MM.1S (cell line): ENCODE results near the gene CD7.
"Not testable (repeated sequence)": the region's sequence is repeated elsewhere in the genome, so short reads cannot be mapped to it uniquely, and the experiment has no call there.

ENCODE experiments used
- DNase-seq: peaks from one replicate; pipeline ENCODE4 v3.0.0-alpha.2; 2015
- H2AFZ ChIP-seq: fragments of 300-600 bp; sonication (generic); 2 replicates; pipeline ENCODE4 v1.6.0; 2016; ENCODE audit warnings: antibody characterized with exemption, low read length
- H3F3A ChIP-seq: fragments of 300-600 bp; sonication (generic); 2 replicates; pipeline ENCODE4 v1.6.1; 2016; ENCODE audit warnings: mild to moderate bottlenecking, antibody characterized with exemption, low read length, moderate library complexity, mixed read lengths; ENCODE audit not compliant: insufficient read depth
- H3K27ac ChIP-seq: fragments of 300-600 bp; sonication (generic); 2 replicates; pipeline ENCODE4 v1.5.1; 2016; ENCODE audit warnings: mild to moderate bottlenecking, low read length
- H3K27me3 ChIP-seq: fragments of 300-600 bp; sonication (generic); replicated peaks from 2 replicates; pipeline ENCODE4 v1.6.0; 2016; ENCODE audit warnings: low read length; ENCODE audit not compliant: insufficient read depth
- H3K36me3 ChIP-seq: fragments of 300-600 bp; sonication (generic); replicated peaks from 2 replicates; pipeline ENCODE4 v1.6.1; 2016; ENCODE audit warnings: mild to moderate bottlenecking, low read length, mixed read lengths; ENCODE audit not compliant: insufficient read depth
- H3K4me1 ChIP-seq: fragments of 300-600 bp; sonication (generic); 2 replicates; pipeline ENCODE4 v1.6.1; 2016; ENCODE audit warnings: low read length, mixed read lengths
- H3K4me2 ChIP-seq: fragments of 300-600 bp; sonication (generic); 2 replicates; pipeline ENCODE4 v1.6.0; 2016; ENCODE audit warnings: low read depth, low read length
- H3K4me3 ChIP-seq: fragments of 300-600 bp; sonication (generic); 2 replicates; pipeline ENCODE4 v1.5.1; 2016; ENCODE audit warnings: low read length, mixed read lengths
- H3K79me2 ChIP-seq: fragments of 300-600 bp; sonication (generic); 2 replicates; pipeline ENCODE4 v1.6.1; 2016; ENCODE audit warnings: mixed run types, low read length, mixed read lengths
- H3K9ac ChIP-seq: fragments of 300-600 bp; sonication (generic); 2 replicates; pipeline ENCODE4 v1.6.1; 2016; ENCODE audit warnings: low read length, mixed read lengths
- H3K9me2 ChIP-seq: fragments of 300-600 bp; sonication (generic); replicated peaks from 2 replicates; pipeline ENCODE4 v1.6.1; 2016; ENCODE audit warnings: mild to moderate bottlenecking, low read length, mixed read lengths; ENCODE audit not compliant: insufficient read depth
- H3K9me3 ChIP-seq: fragments of 300-600 bp; sonication (generic); replicated peaks from 2 replicates; pipeline ENCODE4 v1.6.1; 2016; ENCODE audit warnings: mild to moderate bottlenecking, low read length, mixed read lengths; ENCODE audit not compliant: insufficient read depth
- H4K20me1 ChIP-seq: fragments of 300-600 bp; sonication (generic); 2 replicates; pipeline ENCODE4 v1.6.1; 2016; ENCODE audit warnings: mild to moderate bottlenecking, low read length, moderate library complexity, mixed read lengths; ENCODE audit not compliant: insufficient read depth
- EZH2 ChIP-seq: fragments of 300-600 bp; sonication (generic); optimal IDR thresholded peaks from 2 replicates; pipeline ENCODE3; 2017; ENCODE audit warnings: low read depth, mild to moderate bottlenecking, antibody characterized with exemption, low read length, mixed read lengths
- EZH2phosphoT487 ChIP-seq: fragments of 300-600 bp; sonication (generic); IDR thresholded peaks from 2 replicates; pipeline ENCODE4 v1.6.1; 2018; ENCODE audit warnings: antibody characterized with exemption, low read length
- TF ChIP-seq, protein P1 (sequence below): fragments of 300-600 bp; sonication (generic); IDR thresholded peaks from 2 replicates; pipeline ENCODE4 v1.5.1; 2016; ENCODE audit warnings: antibody characterized with exemption, low read length, mixed read lengths

The CD7 gene

DNA sequence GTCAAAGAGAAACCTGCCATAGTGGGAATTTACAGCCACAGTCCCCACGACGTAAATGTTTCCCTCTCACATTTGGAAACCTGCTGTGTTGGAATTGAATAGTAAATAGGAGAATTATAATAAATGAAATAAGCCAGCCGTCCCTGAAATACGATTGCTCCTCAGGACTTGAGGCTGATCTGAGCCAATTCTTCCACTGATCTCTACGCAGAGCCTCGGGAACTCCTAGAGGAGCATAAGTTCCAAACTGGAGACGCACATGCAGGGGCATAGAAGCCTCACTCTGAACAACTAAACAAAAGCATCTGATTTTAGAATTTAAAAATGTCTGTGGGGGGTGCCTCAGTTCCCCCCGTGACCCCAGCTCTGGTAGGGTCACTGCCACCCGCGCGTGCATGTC is 31.5 kb upstream of the CD7 start:
- TF ChIP-seq EZH2 (no peak), EZH2phosphoT487 (no peak)
- TF ChIP-seq, protein P1, sequence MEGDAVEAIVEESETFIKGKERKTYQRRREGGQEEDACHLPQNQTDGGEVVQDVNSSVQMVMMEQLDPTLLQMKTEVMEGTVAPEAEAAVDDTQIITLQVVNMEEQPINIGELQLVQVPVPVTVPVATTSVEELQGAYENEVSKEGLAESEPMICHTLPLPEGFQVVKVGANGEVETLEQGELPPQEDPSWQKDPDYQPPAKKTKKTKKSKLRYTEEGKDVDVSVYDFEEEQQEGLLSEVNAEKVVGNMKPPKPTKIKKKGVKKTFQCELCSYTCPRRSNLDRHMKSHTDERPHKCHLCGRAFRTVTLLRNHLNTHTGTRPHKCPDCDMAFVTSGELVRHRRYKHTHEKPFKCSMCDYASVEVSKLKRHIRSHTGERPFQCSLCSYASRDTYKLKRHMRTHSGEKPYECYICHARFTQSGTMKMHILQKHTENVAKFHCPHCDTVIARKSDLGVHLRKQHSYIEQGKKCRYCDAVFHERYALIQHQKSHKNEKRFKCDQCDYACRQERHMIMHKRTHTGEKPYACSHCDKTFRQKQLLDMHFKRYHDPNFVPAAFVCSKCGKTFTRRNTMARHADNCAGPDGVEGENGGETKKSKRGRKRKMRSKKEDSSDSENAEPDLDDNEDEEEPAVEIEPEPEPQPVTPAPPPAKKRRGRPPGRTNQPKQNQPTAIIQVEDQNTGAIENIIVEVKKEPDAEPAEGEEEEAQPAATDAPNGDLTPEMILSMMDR: no peak
- Histone ChIP-seq H3K4me1 (peaks cover 26% of the 10 kb centered on the region), H3K4me2 (no peak overlapping the region), H3K9me2 (no peaks in the 10 kb centered on the region), H3K27me3 (no peaks in the 10 kb centered on the region), H4K20me1 (no peaks in the 10 kb centered on the region), H3K4me3 (no peak overlapping the region), H2AFZ (no peak overlapping the region), H3F3A (peaks cover 24% of the 10 kb centered on the region), H3K9me3 (no peaks in the 10 kb centered on the region), H3K27ac (no peak overlapping the region), H3K36me3 (no peaks in the 10 kb centered on the region), H3K9ac (no peak overlapping the region), H3K79me2 (no peaks in the 10 kb centered on the region)
- no peak for DNase-seq

DNA sequence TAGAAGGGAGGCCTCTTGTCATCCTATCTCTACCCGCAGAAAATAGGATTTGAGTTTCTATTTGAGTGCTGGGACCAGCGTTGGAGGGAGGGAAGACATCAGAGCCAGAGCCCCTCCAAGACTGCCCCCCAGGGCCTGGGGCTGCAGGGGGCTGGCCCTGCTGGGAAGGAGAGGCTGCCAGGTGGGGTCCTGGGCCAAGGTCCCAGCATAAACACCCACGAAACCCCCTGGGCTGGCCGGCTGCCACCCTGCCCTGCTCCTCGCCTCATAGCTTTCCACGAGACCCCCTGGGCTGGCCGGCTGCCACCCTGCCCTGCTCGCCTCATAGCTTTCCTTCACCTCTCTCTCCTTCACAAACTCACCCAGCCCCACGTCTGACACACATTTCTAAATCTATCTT is 31.0 kb upstream of the CD7 start:
- no peak overlapping the region for H3K27ac ChIP-seq
- H4K20me1 ChIP-seq: no peaks in the 10 kb centered on the region
- H3F3A ChIP-seq: peaks cover 24% of the 10 kb centered on the region
- no peak for DNase-seq
- H3K36me3 ChIP-seq: no peaks in the 10 kb centered on the region
- H3K9me2 ChIP-seq: no peaks in the 10 kb centered on the region
- no peak for TF ChIP-seq EZH2
- TF ChIP-seq, protein P1: no peak
- TF ChIP-seq EZH2phosphoT487: no peak
- H3K9ac ChIP-seq: no peak overlapping the region
- H3K79me2 ChIP-seq: no peaks in the 10 kb centered on the region
- no peaks in the 10 kb centered on the region for H3K9me3 ChIP-seq
- H3K4me3 ChIP-seq: no peak overlapping the region
- no peak overlapping the region for H3K4me2 ChIP-seq
- no peaks in the 10 kb centered on the region for H3K27me3 ChIP-seq
- no peak overlapping the region for H2AFZ ChIP-seq
- H3K4me1 ChIP-seq: peaks cover 26% of the 10 kb centered on the region

DNA sequence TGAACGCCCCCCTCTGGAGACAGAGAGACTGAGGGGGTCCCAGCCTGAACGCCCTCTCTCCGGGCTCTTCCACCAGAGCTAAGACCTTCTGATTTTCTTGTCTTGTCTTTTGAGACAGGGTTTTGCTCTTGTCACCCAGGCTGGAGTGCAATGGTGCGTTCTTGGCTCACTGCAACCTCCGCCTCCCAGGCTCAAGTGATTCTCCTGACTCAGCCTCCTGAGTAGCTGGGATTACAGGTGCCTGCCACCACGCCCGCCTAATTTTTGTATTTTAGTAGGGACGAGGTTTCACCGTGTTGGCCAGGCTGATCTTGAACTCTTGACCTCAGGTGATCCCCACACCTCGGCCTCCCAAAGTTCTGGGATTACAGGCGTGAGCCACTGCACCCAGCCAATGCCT is 30.6 kb upstream of the CD7 start:
- not testable (repeated sequence) for H3K27me3 ChIP-seq, H3K27ac ChIP-seq, H3K9me2 ChIP-seq, H3K4me3 ChIP-seq, H4K20me1 ChIP-seq, H3K4me2 ChIP-seq, H3K9ac ChIP-seq, H2AFZ ChIP-seq, H3K79me2 ChIP-seq, H3K9me3 ChIP-seq, DNase-seq, H3K36me3 ChIP-seq
- Histone ChIP-seq H3K4me1 (peaks cover 26% of the 10 kb centered on the region), H3F3A (peaks cover 24% of the 10 kb centered on the region)

- H3K9ac ChIP-seq: no peak overlapping the region
These were observed 29.2 kb upstream of the CD7 start for GRCh38 chr17:82346342-82347300.

More at GRCh38 chr17:82346342-82347300, 29.2 kb upstream of the CD7 start:
- Histone ChIP-seq H2AFZ (no peak overlapping the region), H3K36me3 (no peaks in the 10 kb centered on the region), H3K4me1 (peaks cover 17% of the 10 kb centered on the region), H3K4me2 (no peak overlapping the region), H3K27me3 (no peaks in the 10 kb centered on the region), H3K79me2 (no peaks in the 10 kb centered on the region), H4K20me1 (no peaks in the 10 kb centered on the region), H3K9me3 (no peaks in the 10 kb centered on the region), H3K4me3 (no peak overlapping the region), H3K27ac (no peak overlapping the region), H3F3A (peaks cover 22% of the 10 kb centered on the region), H3K9me2 (no peaks in the 10 kb centered on the region)
- no peak for DNase-seq
- TF ChIP-seq EZH2 (no peak), EZH2phosphoT487 (no peak)
- TF ChIP-seq, protein P1: no peak
